Globus pallidus (tissue), 1 donor: ENCODE results near the gene SEZ6L.

Experiments used
- DNase-seq: peaks from one replicate; pipeline ENCODE4 v3.0.0-alpha.2; 2015; ENCODE audit warnings: low spot score

Gene SEZ6L

GRCh38 chr22:26428515-26429457 lies 259.5 kb downstream of the SEZ6L start, which contains the start of gene ASPHD2:
Gene ASPHD2, plus strand, starts transcription at chr22:26429260. Its CDS starts 4,356 bp downstream, at chr22:26433616.
- peak; percentile 55 for DNase-seq

- DNase-seq, result no peak
Measured at GRCh38 chr22:26429458-26430286, 260.4 kb downstream of the SEZ6L start.

GRCh38 chr22:26430600-26430999 lies 261.3 kb downstream of the SEZ6L start:
- DNase-seq, result no peak

GRCh38 chr22:26431261-26431995 lies 262.2 kb downstream of the SEZ6L start:
- DNase-seq, result no peak

GRCh38 chr22:26432619-26433311 lies 263.5 kb downstream of the SEZ6L start:
- DNase-seq, result no peak
